ENCODE data around the gene SLC35G3. TPM values are rescaled to one million over a fixed set of nuclear protein-coding genes. Genes with fewer than 3 reads are reported as not detected.
"Not testable (repeated sequence)": the region's sequence is repeated elsewhere in the genome, so short reads cannot be mapped to it uniquely, and the experiment has no call there.

Gene SLC35G3
- total RNA-seq, 6 experiments from 2014 or later: not detected

DNA sequence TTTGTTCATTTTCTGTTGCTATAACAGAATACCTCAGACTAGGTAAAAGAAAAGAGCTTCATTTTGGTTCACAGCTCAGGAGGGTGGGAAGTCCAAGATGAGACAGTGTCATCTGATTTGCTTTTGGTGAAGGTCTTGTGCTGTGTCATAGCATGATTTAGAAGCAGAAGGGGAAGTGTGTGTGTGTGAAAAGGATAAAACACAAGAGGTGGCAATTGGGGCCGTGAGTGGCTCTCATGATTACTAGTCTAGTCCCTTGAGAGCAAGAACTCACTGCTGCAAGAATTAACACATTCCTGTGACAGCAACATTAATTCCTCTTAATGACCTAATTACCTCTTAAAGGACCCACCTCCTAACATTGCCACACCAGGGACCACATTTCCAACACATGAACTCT, 8.3 kb downstream of the SLC35G3 start:
- Mint-ChIP-seq H3K27ac (no peak overlapping the region), H3K27me3 (ENCODE audit: insufficient read depth) (peaks cover 9% of the 10 kb centered on the region), H3K4me3 (no peak overlapping the region), H3K9me3 (no peaks in the 10 kb centered on the region), H3K4me1 (ENCODE audit: low read depth) (no peaks in the 10 kb centered on the region), H3K36me3 (ENCODE audit: low read depth) (no peaks in the 10 kb centered on the region)
- TF ChIP-seq, protein P1, sequence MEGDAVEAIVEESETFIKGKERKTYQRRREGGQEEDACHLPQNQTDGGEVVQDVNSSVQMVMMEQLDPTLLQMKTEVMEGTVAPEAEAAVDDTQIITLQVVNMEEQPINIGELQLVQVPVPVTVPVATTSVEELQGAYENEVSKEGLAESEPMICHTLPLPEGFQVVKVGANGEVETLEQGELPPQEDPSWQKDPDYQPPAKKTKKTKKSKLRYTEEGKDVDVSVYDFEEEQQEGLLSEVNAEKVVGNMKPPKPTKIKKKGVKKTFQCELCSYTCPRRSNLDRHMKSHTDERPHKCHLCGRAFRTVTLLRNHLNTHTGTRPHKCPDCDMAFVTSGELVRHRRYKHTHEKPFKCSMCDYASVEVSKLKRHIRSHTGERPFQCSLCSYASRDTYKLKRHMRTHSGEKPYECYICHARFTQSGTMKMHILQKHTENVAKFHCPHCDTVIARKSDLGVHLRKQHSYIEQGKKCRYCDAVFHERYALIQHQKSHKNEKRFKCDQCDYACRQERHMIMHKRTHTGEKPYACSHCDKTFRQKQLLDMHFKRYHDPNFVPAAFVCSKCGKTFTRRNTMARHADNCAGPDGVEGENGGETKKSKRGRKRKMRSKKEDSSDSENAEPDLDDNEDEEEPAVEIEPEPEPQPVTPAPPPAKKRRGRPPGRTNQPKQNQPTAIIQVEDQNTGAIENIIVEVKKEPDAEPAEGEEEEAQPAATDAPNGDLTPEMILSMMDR (IDR thresholded peaks at IDR 0.05): no peak
- no peak for DNase-seq

DNA sequence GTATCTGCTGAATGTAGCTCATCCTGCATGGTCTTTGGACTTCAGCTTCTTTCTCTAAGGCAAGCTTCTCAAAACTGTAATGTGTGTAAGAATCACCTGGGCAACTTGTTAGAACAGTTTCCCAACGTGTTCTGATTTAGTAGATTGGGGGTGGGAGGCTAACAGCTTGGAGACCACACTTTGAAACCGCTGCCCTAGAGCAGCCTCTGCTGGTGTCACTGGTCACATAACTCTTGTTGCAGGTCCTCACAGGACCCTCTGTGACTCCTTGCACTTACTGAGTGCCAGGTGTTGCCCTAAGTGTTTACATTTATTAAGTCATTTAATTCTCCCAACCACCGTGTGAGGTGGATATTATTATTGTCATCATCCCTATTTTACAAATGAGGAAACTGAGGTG, 9.9 kb downstream of the SLC35G3 start:
- Mint-ChIP-seq H3K27me3 (ENCODE audit: insufficient read depth) (peaks cover 14% of the 10 kb centered on the region), H3K9me3 (no peaks in the 10 kb centered on the region), H3K27ac (no peak overlapping the region), H3K4me3 (no peak overlapping the region), H3K36me3 (ENCODE audit: low read depth) (no peaks in the 10 kb centered on the region), H3K4me1 (ENCODE audit: low read depth) (no peaks in the 10 kb centered on the region)
- DNase-seq: no peak
- TF ChIP-seq, protein P1 (IDR thresholded peaks at IDR 0.05): no peak

- Mint-ChIP-seq H3K27ac (no peak overlapping the region), H3K36me3 (ENCODE audit: low read depth) (no peaks in the 10 kb centered on the region), H3K4me1 (ENCODE audit: low read depth) (no peaks in the 10 kb centered on the region), H3K27me3 (ENCODE audit: insufficient read depth) (peaks cover 14% of the 10 kb centered on the region), H3K4me3 (no peak overlapping the region), H3K9me3 (no peaks in the 10 kb centered on the region)
- TF ChIP-seq, protein P1 (IDR thresholded peaks at IDR 0.05): no peak
- DNase-seq: no peak
These were observed 10.9 kb downstream of the SLC35G3 start for GRCh38 chr17:35183332-35183731.

GRCh38 chr17:35179379-35179778, 14.8 kb downstream of the SLC35G3 start:
- H3K9me3 Mint-ChIP-seq; H3K36me3 Mint-ChIP-seq (ENCODE audit: low read depth); H3K4me3 Mint-ChIP-seq; H3K27ac Mint-ChIP-seq; DNase-seq; H3K4me1 Mint-ChIP-seq (ENCODE audit: low read depth): not testable (repeated sequence)
- H3K27me3 Mint-ChIP-seq (ENCODE audit: insufficient read depth): peaks cover 39% of the 10 kb centered on the region

DNA sequence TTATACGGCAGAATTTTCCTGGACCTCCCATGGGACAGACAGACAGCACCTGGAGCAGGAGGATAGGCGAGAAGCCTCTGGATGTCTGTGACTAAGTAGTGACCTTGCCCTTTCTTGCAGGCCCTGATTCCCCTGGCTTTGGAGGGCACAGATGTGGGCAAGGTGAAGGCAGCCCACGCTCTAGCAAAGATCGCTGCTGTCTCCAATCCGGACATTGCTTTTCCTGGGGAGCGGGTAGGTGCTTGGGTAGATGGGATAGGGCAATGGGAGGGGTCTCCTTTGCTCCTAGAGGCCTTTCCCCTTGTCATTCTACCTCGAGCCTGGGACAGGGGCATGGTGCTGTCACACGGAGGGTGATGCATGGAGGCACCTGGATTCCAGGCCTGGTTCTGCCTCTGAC, 17.3 kb downstream of the SLC35G3 start:
- H3K4me3 Mint-ChIP-seq: no peak overlapping the region
- no peak for DNase-seq
- no peaks in the 10 kb centered on the region for H3K9me3 Mint-ChIP-seq
- H3K27me3 Mint-ChIP-seq (ENCODE audit: insufficient read depth): peaks cover 32% of the 10 kb centered on the region
- H3K4me1 Mint-ChIP-seq (ENCODE audit: low read depth): peaks cover 2% of the 10 kb centered on the region
- TF ChIP-seq, protein P1 (IDR thresholded peaks at IDR 0.05): no peak
- H3K27ac Mint-ChIP-seq: no peak overlapping the region
- H3K36me3 Mint-ChIP-seq (ENCODE audit: low read depth): no peaks in the 10 kb centered on the region

- TF ChIP-seq, protein P1 (IDR thresholded peaks at IDR 0.05): no peak
- Mint-ChIP-seq H3K27me3 (ENCODE audit: insufficient read depth) (peaks cover 32% of the 10 kb centered on the region), H3K27ac (no peak overlapping the region), H3K4me1 (ENCODE audit: low read depth) (peaks cover 6% of the 10 kb centered on the region), H3K9me3 (no peaks in the 10 kb centered on the region), H3K4me3 (no peak overlapping the region), H3K36me3 (ENCODE audit: low read depth) (no peaks in the 10 kb centered on the region)
- no peak for DNase-seq
These were observed 18.4 kb downstream of the SLC35G3 start for GRCh38 chr17:35175638-35176415.
